Neural cell (in vitro differentiated cells): ENCODE data around the gene TMEM80.
"Not testable (repeated sequence)": the region's sequence is repeated elsewhere in the genome, so short reads cannot be mapped to it uniquely, and the experiment has no call there.

Source experiments
- CTCF ChIP-seq: fragments of 450-650 bp; IDR thresholded peaks from 2 replicates; pipeline ENCODE4 v1.5.1; 2014; ENCODE audit warnings: antibody characterized with exemption, mild to moderate bottlenecking, moderate library complexity; ENCODE audit not compliant: poor library complexity, severe bottlenecking
- EP300 ChIP-seq: fragments of 450-650 bp; conservative IDR thresholded peaks from 2 replicates; pipeline ENCODE4 v1.6.1; 2014; ENCODE audit warnings: antibody characterized with exemption, mild to moderate bottlenecking, moderate library complexity; ENCODE audit not compliant: poor library complexity, severe bottlenecking
- EZH2 ChIP-seq: fragments of 200-600, 300-800 bp; shearing (Covaris generic), sonication (generic); IDR thresholded peaks from 2 replicates; pipeline ENCODE4 v1.6.1; 2014; ENCODE audit warnings: antibody characterized with exemption, low read length, borderline replicate concordance, mild to moderate bottlenecking; ENCODE audit not compliant: insufficient read depth, poor library complexity, severe bottlenecking
- POLR2AphosphoS5 ChIP-seq: IDR thresholded peaks from 2 replicates; pipeline ENCODE4 v1.6.1; 2012
- RAD21 ChIP-seq: fragments of 450-650 bp; conservative IDR thresholded peaks from 2 replicates; pipeline ENCODE4 v1.6.1; 2014; ENCODE audit warnings: antibody characterized with exemption, mild to moderate bottlenecking, moderate library complexity
- REST ChIP-seq: IDR thresholded peaks from 2 replicates; pipeline ENCODE4 v1.6.1; 2012; ENCODE audit warnings: borderline replicate concordance
- SMC3 ChIP-seq: fragments of 450-650 bp; conservative IDR thresholded peaks from 2 replicates; pipeline ENCODE4 v1.6.1; 2014; ENCODE audit warnings: antibody characterized with exemption, mild to moderate bottlenecking, moderate library complexity; ENCODE audit not compliant: poor library complexity

GRCh38 chr11:737899-738298 is 42.3 kb downstream of the TMEM80 start:
- TF ChIP-seq SMC3, CTCF, REST, EZH2, EP300, RAD21, POLR2AphosphoS5: not testable (repeated sequence)
